Stomach (tissue), 9 donors: ENCODE results near the gene DXO. TPM values are rescaled to one million over a fixed set of nuclear protein-coding genes. Genes with fewer than 3 reads are reported as not detected.

Experiments
- DNase-seq, 2 donors: peaks; one replicate each; pipeline versions ENCODE4 v3.0.0 to v3.0.0-alpha.2; 2013 to 2019
- H3K27ac ChIP-seq, 5 donors: fragments of 200-600 bp in 4 of 5; sonication (generic) in 4 of 5; one replicate each; pipeline ENCODE4 v1.5.1; 2013 to 2019; ENCODE audit warnings: mild to moderate bottlenecking in 1 of 5, moderate library complexity in 1 of 5
- H3K27me3 ChIP-seq, 3 donors: fragments of 200-600 bp; sonication (generic); one replicate each; pipeline ENCODE4 v1.5.1; 2017 to 2019; ENCODE audit warnings: mixed run types in 1 of 3
- H3K36me3 ChIP-seq, 4 donors: fragments of 200-600 bp; sonication (generic); 1 replicate in 3 of 4; 2 replicates in 1 of 4; pipeline ENCODE4 v1.5.1; 2016 to 2019
- H3K4me1 ChIP-seq, 4 donors: fragments of 200-600 bp; sonication (generic); one replicate each; pipeline ENCODE4 v1.5.1; 2016 to 2019
- H3K4me3 ChIP-seq, 4 donors: fragments of 200-600 bp; sonication (generic) in 3 of 4; one replicate each; pipeline ENCODE4 v1.5.1; 2016 to 2019; ENCODE audit warnings: mild to moderate bottlenecking in 1 of 4
- H3K9me3 ChIP-seq, 4 donors: fragments of 200-600 bp; sonication (generic); one replicate each; pipeline ENCODE4 v1.5.1; 2016 to 2019
- CTCF ChIP-seq, 7 experiments: fragments of 450-650 bp in 4 of 7; fragments of 200-600 bp in 3 of 7; sonication (generic) in 3 of 7; IDR thresholded peaks; one replicate each; pipeline ENCODE4 v1.5.1; 2016 to 2019; ENCODE audit warnings: antibody characterized with exemption in 7 of 7, control low read depth in 2 of 7, mild to moderate bottlenecking in 1 of 7
- EP300 ChIP-seq: sonication (generic); formaldehyde crosslinking; IDR thresholded peaks from one replicate; pipeline ENCODE4 v1.6.1; 2017; ENCODE audit warnings: antibody characterized with exemption
- POLR2A ChIP-seq, 4 donors: fragments of 450-650 bp; IDR thresholded peaks; one replicate each; pipeline ENCODE4 v1.6.1; 2016; ENCODE audit warnings: antibody characterized with exemption in 4 of 4, control low read depth in 2 of 4, mild to moderate bottlenecking in 1 of 4, moderate library complexity in 1 of 4
- POLR2AphosphoS5 ChIP-seq, 3 donors: sonication (generic); formaldehyde crosslinking; IDR thresholded peaks; one replicate each; pipeline ENCODE4 v1.6.1; 2016; ENCODE audit warnings: antibody characterized with exemption in 3 of 3
- WGBS, 5 donors: extraction: QIAGEN DNeasy Blood & Tissue Kit in 3 of 5; methylation state at CpG; one replicate each; pipeline versions ENCODE4 v1.1.5 to v1.1.7; 2013 to 2018; 5-methylcytosine and 5-hydroxymethylcytosine counted together
- intact Hi-C: fragments of 100-400 bp; cut with DNase I; formaldehyde crosslinking; loops from one replicate; pipeline ENCODE4 v1.15.1; 2023; ENCODE audit warnings: low total_unique reads
- polyA plus RNA-seq, 3 donors: library from polyadenylated mRNA; stranded (reverse); fragments of 200-250 nt; gene quantifications; one replicate each; pipeline ENCODE4 v1.2.3, GENCODE V29; 2013
- total RNA-seq, 5 donors: library from RNA; depleted of rRNA; stranded (reverse); fragments of >200 nt; gene quantifications; one replicate each; pipeline versions ENCODE4 v1.1.0 to v1.2.3, GENCODE V29; 2014 to 2016
- donor health status: healthy with polysubstance abuse.
- donor health status: Bipolar disorder and iron deficiency.
- donor health status: healthy.

DXO gene
- total and polyA plus RNA-seq, 8 donors, result 4.1 to 65.8 (median 19.0) TPM

GRCh38 chr6:31961616-31962015 lies 10.3 kb downstream of the DXO start:
- WGBS, 5 donors, result 92 to 98% (median 94%) methylated on average over 12 of the region's 12 CpGs
- peaks cover 57 to 73% (median 72%) of the 10 kb centered on the region in 4 donors for H3K36me3 ChIP-seq

GRCh38 chr6:31958741-31959739 lies 12.9 kb downstream of the DXO start, which contains the start of the genes NELFE and SKIC2:
TSS of gene NELFE (minus strand) at chr6:31958971. CDS start at chr6:31958446, 525 bp downstream.
TSS of gene SKIC2 (plus strand) at chr6:31959175. CDS start at chr6:31959193, 18 bp downstream.
- TF ChIP-seq POLR2AphosphoS5 (IDR thresholded peaks at IDR 0.05) (peak; percentile 84 to 97 (median 89)), EP300 (peak; percentile 44), POLR2A (IDR thresholded peaks at IDR 0.05) (peak in 1 of 4 donors; percentile 33), CTCF (IDR thresholded peaks at IDR 0.05) (no peak)
- Histone ChIP-seq H3K4me3 (peak within 1 kb of the TSS; percentile 69 to 97 (median 82)), H3K36me3 (peaks cover 58 to 73% (median 72%) of the 10 kb centered on the region in 4 donors), H3K27me3 (no peaks in the 10 kb centered on the region), H3K9me3 (no peaks in the 10 kb centered on the region), H3K27ac (peak within 1 kb of the TSS; percentile 78 to 95 (median 90)), H3K4me1 (peaks cover 19 to 36% (median 27%) of the 10 kb centered on the region in 4 donors)
- WGBS, 5 donors, result 0 to 2% (median 0%) methylated on average over 54 to 59 of the region's 59 CpGs
- DNase-seq, result peak; percentile 99
- intact Hi-C loops, result no loop called here

More at GRCh38 chr6:31961616-31962015, 10.3 kb downstream of the DXO start:
- intact Hi-C loops, result no loop called here
- H3K4me3 ChIP-seq, result no peak overlapping the region
- no peaks in the 10 kb centered on the region for H3K27me3 ChIP-seq
- no peak for TF ChIP-seq EP300
- no peak for TF ChIP-seq CTCF (IDR thresholded peaks at IDR 0.05)
- TF ChIP-seq POLR2AphosphoS5 (IDR thresholded peaks at IDR 0.05), result no peak
- no peak for TF ChIP-seq POLR2A (IDR thresholded peaks at IDR 0.05)
- no peaks in the 10 kb centered on the region for H3K9me3 ChIP-seq
- DNase-seq, result no peak
- peaks cover 19 to 34% (median 27%) of the 10 kb centered on the region in 4 donors for H3K4me1 ChIP-seq
- H3K27ac ChIP-seq, result no peak overlapping the region

- intact Hi-C loops, result no loop called here
- no peaks in the 10 kb centered on the region for H3K27me3 ChIP-seq
- peak overlapping the region; percentile 69 to 97 (median 82) for H3K4me3 ChIP-seq
- no peaks in the 10 kb centered on the region for H3K9me3 ChIP-seq
- TF ChIP-seq EP300, result no peak
- TF ChIP-seq CTCF (IDR thresholded peaks at IDR 0.05), result peak in 1 of 7 experiments; percentile 10
- H3K36me3 ChIP-seq, result peaks cover 58 to 73% (median 72%) of the 10 kb centered on the region in 4 donors
- DNase-seq, result no peak
- WGBS, 5 donors, result 4 to 9% (median 6%) methylated on average over 11 of the region's 11 CpGs
- peaks cover 19 to 36% (median 27%) of the 10 kb centered on the region in 4 donors for H3K4me1 ChIP-seq
- H3K27ac ChIP-seq, result peak overlapping the region; percentile 28 to 95 (median 90)
Observed at GRCh38 chr6:31958412-31958740, 13.6 kb downstream of the DXO start.

GRCh38 chr6:31956796-31957195 lies 15.1 kb downstream of the DXO start:
- TF ChIP-seq POLR2A (IDR thresholded peaks at IDR 0.05) (no peak), CTCF (IDR thresholded peaks at IDR 0.05) (no peak), EP300 (no peak), POLR2AphosphoS5 (IDR thresholded peaks at IDR 0.05) (no peak)
- Histone ChIP-seq H3K9me3 (no peaks in the 10 kb centered on the region), H3K4me1 (peaks cover 19 to 46% (median 27%) of the 10 kb centered on the region in 4 donors), H3K27me3 (no peaks in the 10 kb centered on the region), H3K36me3 (peaks cover 47 to 73% (median 72%) of the 10 kb centered on the region in 4 donors), H3K4me3 (no peak overlapping the region), H3K27ac (no peak overlapping the region)
- intact Hi-C loops, result no loop called here
- DNase-seq, result no peak
- WGBS, 5 donors, result 59 to 97% (median 97%) methylated on average over 3 of the region's 3 CpGs
